ENCODE results near the gene DPY19L1.

DNA sequence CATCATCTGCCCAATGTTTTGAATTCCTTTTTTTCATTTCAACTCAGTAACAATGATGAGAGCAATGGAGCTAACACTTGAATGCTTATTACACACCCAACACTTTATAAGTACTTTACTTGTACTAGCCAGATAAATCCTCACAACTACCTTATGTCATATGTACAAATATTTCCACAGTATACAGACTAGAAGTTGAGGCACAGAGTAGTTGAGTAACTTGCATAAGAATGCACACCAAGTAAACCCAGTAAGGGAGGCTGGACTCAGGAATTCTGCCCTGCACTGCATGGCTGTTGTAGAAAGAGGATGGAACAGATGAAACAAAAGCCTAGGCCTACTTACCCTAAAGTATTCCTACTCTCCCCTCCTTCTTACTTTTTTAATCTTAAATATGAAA is 15.8 kb downstream of the DPY19L1 start:
- TF ChIP-seq, protein P1, sequence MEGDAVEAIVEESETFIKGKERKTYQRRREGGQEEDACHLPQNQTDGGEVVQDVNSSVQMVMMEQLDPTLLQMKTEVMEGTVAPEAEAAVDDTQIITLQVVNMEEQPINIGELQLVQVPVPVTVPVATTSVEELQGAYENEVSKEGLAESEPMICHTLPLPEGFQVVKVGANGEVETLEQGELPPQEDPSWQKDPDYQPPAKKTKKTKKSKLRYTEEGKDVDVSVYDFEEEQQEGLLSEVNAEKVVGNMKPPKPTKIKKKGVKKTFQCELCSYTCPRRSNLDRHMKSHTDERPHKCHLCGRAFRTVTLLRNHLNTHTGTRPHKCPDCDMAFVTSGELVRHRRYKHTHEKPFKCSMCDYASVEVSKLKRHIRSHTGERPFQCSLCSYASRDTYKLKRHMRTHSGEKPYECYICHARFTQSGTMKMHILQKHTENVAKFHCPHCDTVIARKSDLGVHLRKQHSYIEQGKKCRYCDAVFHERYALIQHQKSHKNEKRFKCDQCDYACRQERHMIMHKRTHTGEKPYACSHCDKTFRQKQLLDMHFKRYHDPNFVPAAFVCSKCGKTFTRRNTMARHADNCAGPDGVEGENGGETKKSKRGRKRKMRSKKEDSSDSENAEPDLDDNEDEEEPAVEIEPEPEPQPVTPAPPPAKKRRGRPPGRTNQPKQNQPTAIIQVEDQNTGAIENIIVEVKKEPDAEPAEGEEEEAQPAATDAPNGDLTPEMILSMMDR (IDR thresholded peaks at IDR 0.05) = no peak
- TF ChIP-seq POLR2A (IDR thresholded peaks at IDR 0.05) = no peak

Data from adrenal gland (tissue), 5 donors.